ENCODE data around the gene HOXA11.

The HOXA11 gene

GRCh38 chr7:27185013-27185853 is at the start of gene HOXA11:
Gene HOXA11 (minus strand): TSS chr7:27185232. CDS start chr7:27185144, 88 bp downstream.
- no peaks in the 10 kb centered on the region for H3K36me3 ChIP-seq (ENCODE audit: control insufficient read depth, low read length)
- peak within 1 kb of the TSS; percentile 87 for H3K4me2 ChIP-seq (ENCODE audit: low read length)
- H3K79me2 ChIP-seq (ENCODE audit: control insufficient read depth, low read length), result no peaks in the 10 kb centered on the region
- H3K4me3 ChIP-seq (ENCODE audit: low read length), result peak within 1 kb of the TSS; percentile 72
- H3K4me1 ChIP-seq (ENCODE audit: control insufficient read depth, low read length), result peaks cover 34% of the 10 kb centered on the region
- H3K9me2 ChIP-seq (replicated peaks; ENCODE audit: control insufficient read depth, low read length), result no peaks in the 10 kb centered on the region
- 0 out of 2 replicates have a peak, but pooled peaks cover 5% of the 10 kb centered on the region for H4K20me1 ChIP-seq (ENCODE audit: control insufficient read depth, insufficient read depth, low read depth, low read length)
- TF ChIP-seq CTCF (IDR thresholded peaks at IDR 0.05; ENCODE audit: low read depth, low read length, poor library complexity, severe bottlenecking) (no peak), EZH2phosphoT487 (IDR thresholded peaks at IDR 0.05; ENCODE audit: borderline replicate concordance, low read length) (no peak)
- H3F3A ChIP-seq (ENCODE audit: control insufficient read depth, insufficient read depth), result peaks cover 2% of the 10 kb centered on the region; the same call in 1 of the 2 replicates
- H3K27me3 ChIP-seq (ENCODE audit: control insufficient read depth, low read length), result peaks cover 95% of the 10 kb centered on the region
- H3K27ac ChIP-seq (ENCODE audit: low read depth, low read length), result no peak within 1 kb of the TSS
- no peaks in the 10 kb centered on the region for H3K9me3 ChIP-seq (ENCODE audit: control insufficient read depth, insufficient read depth, low read length)

- Histone ChIP-seq H3K27me3 (ENCODE audit: control insufficient read depth, low read length) (peaks cover 20% of the 10 kb centered on the region), H3K4me1 (ENCODE audit: control insufficient read depth, low read length) (no peaks in the 10 kb centered on the region)
These were observed 44.4 kb upstream of the HOXA11 start for GRCh38 chr7:27229448-27229847.

GRCh38 chr7:27224983-27225934 is 40.2 kb upstream of the HOXA11 start:
- TF ChIP-seq EZH2phosphoT487 (IDR thresholded peaks at IDR 0.05; ENCODE audit: borderline replicate concordance, low read length), result no peak
- TF ChIP-seq CTCF (IDR thresholded peaks at IDR 0.05; ENCODE audit: low read depth, low read length, poor library complexity, severe bottlenecking), result no peak
- Histone ChIP-seq H3K36me3 (ENCODE audit: control insufficient read depth, low read length) (no peaks in the 10 kb centered on the region), H3K27me3 (ENCODE audit: control insufficient read depth, low read length) (peaks cover 51% of the 10 kb centered on the region), H3F3A (ENCODE audit: control insufficient read depth, insufficient read depth) (no peaks in the 10 kb centered on the region), H3K79me2 (ENCODE audit: control insufficient read depth, low read length) (no peaks in the 10 kb centered on the region), H3K4me2 (ENCODE audit: low read length) (no peak overlapping the region), H3K4me3 (ENCODE audit: low read length) (no peak overlapping the region), H3K9me3 (ENCODE audit: control insufficient read depth, insufficient read depth, low read length) (no peaks in the 10 kb centered on the region), H4K20me1 (ENCODE audit: control insufficient read depth, insufficient read depth, low read depth, low read length) (no peaks in the 10 kb centered on the region), H3K4me1 (ENCODE audit: control insufficient read depth, low read length) (peaks cover 5% of the 10 kb centered on the region; the same call in 1 of the 2 replicates), H3K9me2 (replicated peaks; ENCODE audit: control insufficient read depth, low read length) (no peaks in the 10 kb centered on the region), H3K27ac (ENCODE audit: low read depth, low read length) (no peak overlapping the region)

More at GRCh38 chr7:27229448-27229847, 44.4 kb upstream of the HOXA11 start:
- Histone ChIP-seq H3K9me2 (replicated peaks; ENCODE audit: control insufficient read depth, low read length) (no peaks in the 10 kb centered on the region), H3K9me3 (ENCODE audit: control insufficient read depth, insufficient read depth, low read length) (no peaks in the 10 kb centered on the region), H4K20me1 (ENCODE audit: control insufficient read depth, insufficient read depth, low read depth, low read length) (no peaks in the 10 kb centered on the region), H3K79me2 (ENCODE audit: control insufficient read depth, low read length) (no peaks in the 10 kb centered on the region), H3K27ac (ENCODE audit: low read depth, low read length) (no peak overlapping the region), H3F3A (ENCODE audit: control insufficient read depth, insufficient read depth) (no peaks in the 10 kb centered on the region), H3K4me3 (ENCODE audit: low read length) (no peak overlapping the region), H3K4me2 (ENCODE audit: low read length) (no peak overlapping the region), H3K36me3 (ENCODE audit: control insufficient read depth, low read length) (no peaks in the 10 kb centered on the region)
- TF ChIP-seq EZH2phosphoT487 (IDR thresholded peaks at IDR 0.05; ENCODE audit: borderline replicate concordance, low read length) (no peak), CTCF (IDR thresholded peaks at IDR 0.05; ENCODE audit: low read depth, low read length, poor library complexity, severe bottlenecking) (no peak)

Measured in DOHH2 (cell line).